ENCODE data around the gene WFIKKN1.
A peak's percentile ranks its signal among the peaks of the same experiment; 100 is the strongest.

The WFIKKN1 gene

DNA sequence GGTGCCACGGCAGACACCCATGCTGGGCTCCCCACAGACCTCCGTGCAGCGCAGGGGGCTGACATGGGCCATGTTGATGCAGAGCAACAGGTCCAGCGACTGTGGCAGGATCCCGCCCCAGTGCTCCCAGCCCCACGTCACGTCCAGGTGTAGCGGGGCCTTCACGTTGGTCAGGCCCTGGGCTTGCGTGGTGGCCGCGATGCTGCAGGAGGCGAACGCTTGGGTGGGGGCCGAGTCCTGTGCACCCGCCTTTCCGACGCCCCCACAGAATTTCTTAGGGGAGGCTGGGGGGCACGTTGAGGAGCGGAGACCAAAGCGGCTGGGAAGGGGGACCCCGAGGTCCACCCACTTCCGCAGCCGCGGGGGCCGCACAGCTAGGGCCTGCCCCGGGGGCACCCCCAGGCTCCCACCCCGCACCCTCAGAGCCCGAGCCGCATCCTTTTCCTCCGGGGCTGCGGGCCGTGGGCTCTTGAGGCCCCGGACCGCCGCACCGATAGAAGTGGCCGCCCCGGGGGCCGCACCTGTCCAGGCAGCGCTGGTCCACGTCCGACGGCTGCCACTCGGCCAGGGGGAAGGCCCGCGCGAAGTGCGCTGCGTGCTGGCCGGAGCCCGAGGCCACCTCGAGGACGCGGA, 4.9 kb downstream of the WFIKKN1 start (continued):
- TF ChIP-seq, protein P1, sequence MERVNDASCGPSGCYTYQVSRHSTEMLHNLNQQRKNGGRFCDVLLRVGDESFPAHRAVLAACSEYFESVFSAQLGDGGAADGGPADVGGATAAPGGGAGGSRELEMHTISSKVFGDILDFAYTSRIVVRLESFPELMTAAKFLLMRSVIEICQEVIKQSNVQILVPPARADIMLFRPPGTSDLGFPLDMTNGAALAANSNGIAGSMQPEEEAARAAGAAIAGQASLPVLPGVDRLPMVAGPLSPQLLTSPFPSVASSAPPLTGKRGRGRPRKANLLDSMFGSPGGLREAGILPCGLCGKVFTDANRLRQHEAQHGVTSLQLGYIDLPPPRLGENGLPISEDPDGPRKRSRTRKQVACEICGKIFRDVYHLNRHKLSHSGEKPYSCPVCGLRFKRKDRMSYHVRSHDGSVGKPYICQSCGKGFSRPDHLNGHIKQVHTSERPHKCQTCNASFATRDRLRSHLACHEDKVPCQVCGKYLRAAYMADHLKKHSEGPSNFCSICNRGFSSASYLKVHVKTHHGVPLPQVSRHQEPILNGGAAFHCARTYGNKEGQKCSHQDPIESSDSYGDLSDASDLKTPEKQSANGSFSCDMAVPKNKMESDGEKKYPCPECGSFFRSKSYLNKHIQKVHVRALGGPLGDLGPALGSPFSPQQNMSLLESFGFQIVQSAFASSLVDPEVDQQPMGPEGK (tag by site-specific recombination; IDR thresholded peaks at IDR 0.05) = peak; percentile 40; the same call in 1 of the 2 replicates
- TF ChIP-seq, protein P2, sequence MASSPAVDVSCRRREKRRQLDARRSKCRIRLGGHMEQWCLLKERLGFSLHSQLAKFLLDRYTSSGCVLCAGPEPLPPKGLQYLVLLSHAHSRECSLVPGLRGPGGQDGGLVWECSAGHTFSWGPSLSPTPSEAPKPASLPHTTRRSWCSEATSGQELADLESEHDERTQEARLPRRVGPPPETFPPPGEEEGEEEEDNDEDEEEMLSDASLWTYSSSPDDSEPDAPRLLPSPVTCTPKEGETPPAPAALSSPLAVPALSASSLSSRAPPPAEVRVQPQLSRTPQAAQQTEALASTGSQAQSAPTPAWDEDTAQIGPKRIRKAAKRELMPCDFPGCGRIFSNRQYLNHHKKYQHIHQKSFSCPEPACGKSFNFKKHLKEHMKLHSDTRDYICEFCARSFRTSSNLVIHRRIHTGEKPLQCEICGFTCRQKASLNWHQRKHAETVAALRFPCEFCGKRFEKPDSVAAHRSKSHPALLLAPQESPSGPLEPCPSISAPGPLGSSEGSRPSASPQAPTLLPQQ (tag by site-specific recombination; IDR thresholded peaks at IDR 0.05) = 0 out of 2 replicates have a peak, but pooled peaks have one; percentile 18
- peak; percentile 77 for TF ChIP-seq GLIS2 (tag by site-specific recombination; IDR thresholded peaks at IDR 0.05)

DNA sequence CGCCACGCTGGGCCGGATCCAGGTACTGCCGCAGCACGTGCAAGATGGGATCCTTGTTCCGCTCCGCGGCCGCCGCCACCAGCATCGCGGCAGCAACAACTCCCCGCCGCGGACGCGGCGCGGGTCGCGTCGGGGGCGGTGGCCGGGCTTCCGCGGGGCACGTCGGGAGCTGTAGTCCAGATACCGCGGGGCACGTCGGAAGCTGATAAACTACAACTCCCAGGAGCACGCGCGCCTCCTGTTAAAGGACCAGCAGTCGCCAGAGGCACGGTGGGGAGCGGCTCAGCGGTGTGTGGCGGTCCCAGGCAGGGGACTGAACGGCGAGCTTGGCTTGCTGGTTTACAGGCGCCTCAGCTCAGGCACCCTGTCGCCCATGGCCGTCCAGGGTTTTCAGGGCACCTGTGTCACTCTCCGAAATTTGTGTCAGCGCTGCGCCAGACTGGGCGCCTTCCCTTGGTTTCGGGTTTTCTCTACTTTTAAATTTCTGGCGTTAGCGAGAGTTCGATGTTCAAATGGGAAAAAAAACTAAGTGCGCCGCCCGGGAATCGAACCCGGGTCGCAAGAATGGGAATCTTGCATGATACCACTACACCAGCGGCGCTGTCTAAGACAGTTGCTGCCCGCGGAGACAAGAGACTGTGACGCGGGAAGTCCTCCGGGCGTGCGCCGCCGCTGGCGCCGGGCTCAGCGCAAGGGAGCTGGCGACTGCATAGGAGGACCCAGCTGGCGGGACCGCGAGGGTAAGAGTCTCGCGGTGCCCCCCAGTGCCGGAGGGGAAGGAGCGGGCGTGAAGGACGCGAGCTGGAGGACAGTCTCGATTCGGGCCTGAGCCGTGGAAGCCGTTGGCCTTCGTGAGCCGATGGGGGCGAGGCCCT, 5.7 kb downstream of the WFIKKN1 start, which contains the start of gene METTL26:
Gene METTL26 (minus strand): TSS at position 100 of the 875 bp plus-strand sequence. CDS start 15 bp downstream, at position 85.
- H3K27ac ChIP-seq (ENCODE audit: extremely low read depth, low read depth, low read length) = peak within 1 kb of the TSS; percentile 82
- H3K4me3 ChIP-seq (ENCODE audit: low read depth, low read length) = peak within 1 kb of the TSS; percentile 87
- H3K4me1 ChIP-seq (ENCODE audit: control insufficient read depth, insufficient read depth, low read length) = peaks cover 5% of the 10 kb centered on the region; the same call in 1 of the 2 replicates
- H3K36me3 ChIP-seq (ENCODE audit: control insufficient read depth in 2 of 2, insufficient read depth in 1 of 2, low read length in 2 of 2) = peaks cover 0 to 20% of the 10 kb centered on the region in 2 experiments; a peak in 1 of 3 replicates
- ChIA-PET CTCF (interaction anchor here (1.2 to 1.5 kb wide), 3 partner anchors 11 to 46 kb away, joined by 3 to 6 read pairs (median 5); no protein-coding TSS in a partner anchor), POLR2A (interaction anchor here (0.6 to 2.0 kb wide), 14 partner anchors 11 to 109 kb away, joined by 3 to 10 read pairs (median 4); partner anchors contain the start of genes CAPN15, JMJD8 and WDR90)
- H3K9me3 ChIP-seq (ENCODE audit: control insufficient read depth, insufficient read depth, low read depth, low read length) = no peaks in the 10 kb centered on the region
- TF ChIP-seq ZNF623 (tag by site-specific recombination; IDR thresholded peaks at IDR 0.05) (peak; percentile 21; the same call in 1 of the 2 replicates), ZBTB20 (tag by site-specific recombination; IDR thresholded peaks at IDR 0.05) (peak; percentile 90), ZNF473 (tag by site-specific recombination; IDR thresholded peaks at IDR 0.05) (no peak), ZNF596 (tag by site-specific recombination; IDR thresholded peaks at IDR 0.05) (peak; percentile 30), ZNF48 (tag by site-specific recombination; IDR thresholded peaks at IDR 0.05) (no peak), EGR2 (tag by site-specific recombination; IDR thresholded peaks at IDR 0.05; ENCODE audit: low read depth) (no peak), ZNF776 (tag by site-specific recombination; IDR thresholded peaks at IDR 0.05; ENCODE audit: borderline replicate concordance) (no peak), KLF1 (tag by site-specific recombination; IDR thresholded peaks at IDR 0.05) (no peak; the same call in none of the 2 replicates), KLF9 (tag by site-specific recombination; IDR thresholded peaks at IDR 0.05; ENCODE audit: low read depth) (peak; percentile 83), ZNF138 (tag by site-specific recombination; IDR thresholded peaks at IDR 0.05; ENCODE audit: borderline replicate concordance) (no peak), ZFP41 (tag by site-specific recombination; IDR thresholded peaks at IDR 0.05; ENCODE audit: borderline replicate concordance) (no peak), ZNF394 (tag by site-specific recombination; IDR thresholded peaks at IDR 0.05; ENCODE audit: borderline replicate concordance) (peak; percentile 80), ZNF664 (tag by site-specific recombination; IDR thresholded peaks at IDR 0.05) (no peak), ZNF324 (tag by site-specific recombination; IDR thresholded peaks at IDR 0.05) (peak; percentile 95)
- TF ChIP-seq, protein P3, sequence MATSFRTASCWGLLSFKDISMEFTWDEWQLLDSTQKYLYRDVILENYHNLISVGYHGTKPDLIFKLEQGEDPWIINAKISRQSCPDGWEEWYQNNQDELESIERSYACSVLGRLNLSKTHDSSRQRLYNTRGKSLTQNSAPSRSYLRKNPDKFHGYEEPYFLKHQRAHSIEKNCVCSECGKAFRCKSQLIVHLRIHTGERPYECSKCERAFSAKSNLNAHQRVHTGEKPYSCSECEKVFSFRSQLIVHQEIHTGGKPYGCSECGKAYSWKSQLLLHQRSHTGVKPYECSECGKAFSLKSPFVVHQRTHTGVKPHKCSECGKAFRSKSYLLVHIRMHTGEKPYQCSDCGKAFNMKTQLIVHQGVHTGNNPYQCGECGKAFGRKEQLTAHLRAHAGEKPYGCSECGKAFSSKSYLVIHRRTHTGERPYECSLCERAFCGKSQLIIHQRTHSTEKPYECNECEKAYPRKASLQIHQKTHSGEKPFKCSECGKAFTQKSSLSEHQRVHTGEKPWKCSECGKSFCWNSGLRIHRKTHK (tag by site-specific recombination; IDR thresholded peaks at IDR 0.05) = no peak
- TF ChIP-seq, protein P4, sequence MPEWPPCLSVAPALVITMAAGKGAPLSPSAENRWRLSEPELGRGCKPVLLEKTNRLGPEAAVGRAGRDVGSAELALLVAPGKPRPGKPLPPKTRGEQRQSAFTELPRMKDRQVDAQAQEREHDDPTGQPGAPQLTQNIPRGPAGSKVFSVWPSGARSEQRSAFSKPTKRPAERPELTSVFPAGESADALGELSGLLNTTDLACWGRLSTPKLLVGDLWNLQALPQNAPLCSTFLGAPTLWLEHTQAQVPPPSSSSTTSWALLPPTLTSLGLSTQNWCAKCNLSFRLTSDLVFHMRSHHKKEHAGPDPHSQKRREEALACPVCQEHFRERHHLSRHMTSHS (tag by site-specific recombination; IDR thresholded peaks at IDR 0.05) = no peak
- TF ChIP-seq, protein P5, sequence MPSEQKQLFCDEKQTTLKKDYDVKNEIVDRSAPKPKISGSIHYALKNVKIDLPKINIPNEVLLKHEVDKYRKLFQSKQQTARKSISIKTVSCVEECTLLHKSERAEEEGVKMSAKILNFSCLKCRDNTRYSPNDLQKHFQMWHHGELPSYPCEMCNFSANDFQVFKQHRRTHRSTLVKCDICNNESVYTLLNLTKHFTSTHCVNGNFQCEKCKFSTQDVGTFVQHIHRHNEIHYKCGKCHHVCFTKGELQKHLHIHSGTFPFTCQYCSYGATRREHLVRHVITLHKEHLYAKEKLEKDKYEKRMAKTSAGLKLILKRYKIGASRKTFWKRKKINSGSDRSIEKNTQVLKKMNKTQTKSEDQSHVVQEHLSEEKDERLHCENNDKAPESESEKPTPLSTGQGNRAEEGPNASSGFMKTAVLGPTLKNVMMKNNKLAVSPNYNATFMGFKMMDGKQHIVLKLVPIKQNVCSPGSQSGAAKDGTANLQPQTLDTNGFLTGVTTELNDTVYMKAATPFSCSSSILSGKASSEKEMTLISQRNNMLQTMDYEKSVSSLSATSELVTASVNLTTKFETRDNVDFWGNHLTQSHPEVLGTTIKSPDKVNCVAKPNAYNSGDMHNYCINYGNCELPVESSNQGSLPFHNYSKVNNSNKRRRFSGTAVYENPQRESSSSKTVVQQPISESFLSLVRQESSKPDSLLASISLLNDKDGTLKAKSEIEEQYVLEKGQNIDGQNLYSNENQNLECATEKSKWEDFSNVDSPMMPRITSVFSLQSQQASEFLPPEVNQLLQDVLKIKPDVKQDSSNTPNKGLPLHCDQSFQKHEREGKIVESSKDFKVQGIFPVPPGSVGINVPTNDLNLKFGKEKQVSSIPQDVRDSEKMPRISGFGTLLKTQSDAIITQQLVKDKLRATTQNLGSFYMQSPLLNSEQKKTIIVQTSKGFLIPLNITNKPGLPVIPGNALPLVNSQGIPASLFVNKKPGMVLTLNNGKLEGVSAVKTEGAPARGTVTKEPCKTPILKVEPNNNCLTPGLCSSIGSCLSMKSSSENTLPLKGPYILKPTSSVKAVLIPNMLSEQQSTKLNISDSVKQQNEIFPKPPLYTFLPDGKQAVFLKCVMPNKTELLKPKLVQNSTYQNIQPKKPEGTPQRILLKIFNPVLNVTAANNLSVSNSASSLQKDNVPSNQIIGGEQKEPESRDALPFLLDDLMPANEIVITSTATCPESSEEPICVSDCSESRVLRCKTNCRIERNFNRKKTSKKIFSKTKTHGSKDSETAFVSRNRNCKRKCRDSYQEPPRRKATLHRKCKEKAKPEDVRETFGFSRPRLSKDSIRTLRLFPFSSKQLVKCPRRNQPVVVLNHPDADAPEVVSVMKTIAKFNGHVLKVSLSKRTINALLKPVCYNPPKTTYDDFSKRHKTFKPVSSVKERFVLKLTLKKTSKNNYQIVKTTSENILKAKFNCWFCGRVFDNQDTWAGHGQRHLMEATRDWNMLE (tag by site-specific recombination; conservative IDR thresholded peaks at IDR 0.05; ENCODE audit: low read depth) = no peak
- TF ChIP-seq, protein P6, sequence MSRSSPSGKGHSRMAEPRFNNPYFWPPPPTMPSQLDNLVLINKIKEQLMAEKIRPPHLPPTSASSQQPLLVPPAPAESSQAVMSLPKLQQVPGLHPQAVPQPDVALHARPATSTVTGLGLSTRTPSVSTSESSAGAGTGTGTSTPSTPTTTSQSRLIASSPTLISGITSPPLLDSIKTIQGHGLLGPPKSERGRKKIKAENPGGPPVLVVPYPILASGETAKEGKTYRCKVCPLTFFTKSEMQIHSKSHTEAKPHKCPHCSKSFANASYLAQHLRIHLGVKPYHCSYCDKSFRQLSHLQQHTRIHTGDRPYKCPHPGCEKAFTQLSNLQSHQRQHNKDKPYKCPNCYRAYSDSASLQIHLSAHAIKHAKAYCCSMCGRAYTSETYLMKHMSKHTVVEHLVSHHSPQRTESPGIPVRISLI (tag by site-specific recombination; IDR thresholded peaks at IDR 0.05) = peak; percentile 91; the same call in 1 of the 2 replicates

Measured in HEK293 (cell line).